PC-3 (cell line): ENCODE results near the gene TLE3. TPM values are rescaled to one million over a fixed set of nuclear protein-coding genes. Genes with fewer than 3 reads are reported as not detected.

Source experiments
- ATAC-seq: fragments of 200-7000 bp; cut with Tn5 transposase; 2 replicates; pipeline ENCODE4 v1.9.1; 2020; ENCODE audit warnings: mild to moderate bottlenecking, moderate library complexity
- BruUV-seq: library from RNA; stranded (reverse); fragments of 400-500 nt; replicated peaks from 2 replicates; lab custom pipeline; 2021; lab: Mats Ljungman, UMichigan
- CTCF ChIA-PET: fragments of 300-600 bp; sonication (Branson Sonifier 250); formaldehyde crosslinking; loops from one replicate; lab custom pipeline; 2022; ENCODE audit warnings: antibody characterized with exemption; lab: Charles Lee
- POLR2A ChIA-PET: fragments of 300-600 bp; sonication (Branson Sonifier 250); formaldehyde crosslinking; loops from one replicate; lab custom pipeline; 2022; ENCODE audit warnings: antibody characterized with exemption; ENCODE audit not compliant: unreplicated experiment; lab: Charles Lee
- DNase-seq: peaks from one replicate; pipeline ENCODE4 v3.0.0-alpha.2; 2015
- H2AFZ ChIP-seq: fragments of 300-600 bp; sonication (generic); 2 replicates; pipeline ENCODE4 v1.6.0; 2016; ENCODE audit warnings: antibody characterized with exemption, low read length
- H3F3A ChIP-seq: fragments of 300-600 bp; sonication (generic); one replicate; pipeline ENCODE4 v1.6.0; 2017; ENCODE audit warnings: antibody characterized with exemption, low read length, control low read depth, mild to moderate bottlenecking; ENCODE audit not compliant: unreplicated experiment
- H3K27ac ChIP-seq: fragments of 300-600 bp; sonication (generic); 2 replicates; pipeline ENCODE4 v1.5.1; 2016; ENCODE audit warnings: mild to moderate bottlenecking, low read length
- H3K27me3 ChIP-seq: fragments of 300-600 bp; sonication (generic); 2 replicates; pipeline ENCODE4 v1.6.1; 2016; ENCODE audit warnings: low read length, mixed read lengths
- H3K36me3 ChIP-seq: fragments of 300-600 bp; sonication (generic); 2 replicates; pipeline ENCODE4 v1.6.1; 2016; ENCODE audit warnings: low read depth, mixed run types, low read length, mixed read lengths
- H3K4me1 ChIP-seq: fragments of 300-600 bp; sonication (generic); 2 replicates; pipeline ENCODE4 v1.5.1; 2016; ENCODE audit warnings: low read length; ENCODE audit not compliant: insufficient read depth
- H3K4me2 ChIP-seq: fragments of 300-600 bp; sonication (generic); 2 replicates; pipeline ENCODE4 v1.6.0; 2016; ENCODE audit warnings: low read length
- H3K4me3 ChIP-seq: fragments of 300-600 bp; sonication (generic); 2 replicates; pipeline ENCODE4 v1.5.1; 2016; ENCODE audit warnings: mild to moderate bottlenecking, low read length, mixed read lengths
- H3K79me2 ChIP-seq: fragments of 300-600 bp; sonication (generic); 2 replicates; pipeline ENCODE4 v1.6.1; 2017; ENCODE audit warnings: low read length, mixed read lengths
- H3K9ac ChIP-seq: fragments of 300-600 bp; sonication (generic); 2 replicates; pipeline ENCODE4 v1.6.0; 2016; ENCODE audit warnings: mild to moderate bottlenecking, low read length
- H3K9me2 ChIP-seq: fragments of 300-600 bp; sonication (generic); replicated peaks from 2 replicates; pipeline ENCODE4 v1.6.1; 2016; ENCODE audit warnings: mixed run types, low read length, mixed read lengths
- H3K9me3 ChIP-seq: fragments of 300-600 bp; sonication (generic); 2 replicates; pipeline ENCODE4 v1.6.1; 2016; ENCODE audit warnings: low read length, mixed read lengths
- H4K20me1 ChIP-seq: fragments of 300-600 bp; sonication (generic); 2 replicates; pipeline ENCODE4 v1.6.1; 2016; ENCODE audit warnings: low read length, mixed read lengths
- CTCF ChIP-seq: fragments of 300-600 bp; sonication (generic); conservative IDR thresholded peaks from 2 replicates; pipeline ENCODE4 v1.5.1; 2017; ENCODE audit warnings: antibody characterized with exemption, low read depth, mild to moderate bottlenecking, low read length
- EZH2 ChIP-seq: fragments of 300-600 bp; sonication (generic); IDR thresholded peaks from one replicate; pipeline ENCODE4 v1.6.1; 2017; ENCODE audit warnings: antibody characterized with exemption, mild to moderate bottlenecking, low read length; ENCODE audit not compliant: unreplicated experiment
- EZH2phosphoT487 ChIP-seq: fragments of 300-600 bp; sonication (generic); IDR thresholded peaks from 2 replicates; pipeline ENCODE4 v1.6.1; 2018; ENCODE audit warnings: mild to moderate bottlenecking, antibody characterized with exemption, low read length, borderline replicate concordance
- intact Hi-C: fragments of 100-400 bp; cut with micrococcal nuclease; formaldehyde crosslinking; loops from 2 replicates; pipeline ENCODE4 v1.9.0; 2023
- total RNA-seq: library from RNA; depleted of rRNA; stranded (reverse); fragments of >200 nt; gene quantifications from 2 replicates; pipeline ENCODE4 v1.2.3, GENCODE V29; 2014

The TLE3 gene
- total RNA-seq, 1 experiment from 2014 or later, result 72.5 TPM

GRCh38 chr15:70037292-70037640, 60.5 kb downstream of the TLE3 start:
- Histone ChIP-seq H2AFZ (no peak overlapping the region), H4K20me1 (no peaks in the 10 kb centered on the region), H3K27me3 (no peaks in the 10 kb centered on the region), H3K4me3 (no peak overlapping the region), H3K9ac (no peak overlapping the region), H3K79me2 (no peaks in the 10 kb centered on the region), H3K4me1 (no peaks in the 10 kb centered on the region), H3K36me3 (no peaks in the 10 kb centered on the region), H3K27ac (no peak overlapping the region), H3K4me2 (no peak overlapping the region), H3K9me2 (no peaks in the 10 kb centered on the region), H3F3A (no peaks in the 10 kb centered on the region), H3K9me3 (no peaks in the 10 kb centered on the region)
- CTCF ChIA-PET, result no interaction called here
- BruUV-seq, result no TSS peak
- intact Hi-C loops, result no loop called here
- no peak for ATAC-seq
- POLR2A ChIA-PET, result no interaction called here
- no peak for TF ChIP-seq CTCF
- TF ChIP-seq EZH2, result no peak
- TF ChIP-seq EZH2phosphoT487, result no peak
- no peak for DNase-seq

GRCh38 chr15:70036585-70037291, 61.0 kb downstream of the TLE3 start:
- Histone ChIP-seq H3K27me3 (no peaks in the 10 kb centered on the region), H3K4me1 (no peaks in the 10 kb centered on the region), H4K20me1 (no peaks in the 10 kb centered on the region), H3F3A (no peaks in the 10 kb centered on the region), H2AFZ (no peak overlapping the region), H3K36me3 (no peaks in the 10 kb centered on the region), H3K4me2 (no peak overlapping the region), H3K79me2 (no peaks in the 10 kb centered on the region), H3K9me2 (no peaks in the 10 kb centered on the region), H3K9ac (no peak overlapping the region), H3K4me3 (no peak overlapping the region), H3K9me3 (no peaks in the 10 kb centered on the region), H3K27ac (no peak overlapping the region)
- intact Hi-C loops, result no loop called here
- ATAC-seq, result no peak
- ChIA-PET CTCF (no interaction called here), POLR2A (no interaction called here)
- peak; percentile 28 for DNase-seq
- no TSS peak for BruUV-seq
- TF ChIP-seq EZH2phosphoT487, result no peak
- TF ChIP-seq CTCF, result no peak
- no peak for TF ChIP-seq EZH2

- TF ChIP-seq EZH2phosphoT487 (no peak), CTCF (no peak), EZH2 (no peak)
- H3F3A ChIP-seq, result no peaks in the 10 kb centered on the region
- H3K4me2 ChIP-seq, result no peak overlapping the region
- no peak overlapping the region for H3K4me3 ChIP-seq
- H3K9me2 ChIP-seq, result no peaks in the 10 kb centered on the region
- no TSS peak for BruUV-seq
- no peak overlapping the region for H2AFZ ChIP-seq
- CTCF ChIA-PET, result no interaction called here
- H3K27me3 ChIP-seq, result no peaks in the 10 kb centered on the region
- no peaks in the 10 kb centered on the region for H4K20me1 ChIP-seq
- no peaks in the 10 kb centered on the region for H3K36me3 ChIP-seq
- no peak overlapping the region for H3K27ac ChIP-seq
- DNase-seq (no peak), ATAC-seq (no peak)
- no peaks in the 10 kb centered on the region for H3K9me3 ChIP-seq
- POLR2A ChIA-PET, result no interaction called here
- intact Hi-C loops, result no loop called here
- H3K9ac ChIP-seq, result no peak overlapping the region
- no peaks in the 10 kb centered on the region for H3K79me2 ChIP-seq
- H3K4me1 ChIP-seq, result no peaks in the 10 kb centered on the region
Measured at GRCh38 chr15:70035719-70036077, 62.0 kb downstream of the TLE3 start.
